BE2C (cell line): Measurements from ENCODE around the gene ARIH1.

ENCODE experiments used
- DNase-seq: peaks from one replicate; pipeline ENCODE4 v3.0.0-alpha.2; 2020
- H3K27me3 ChIP-seq: fragments of 250-450 bp; sonication (Bioruptor Pico); 2 replicates; pipeline ENCODE4 v1.5.1; 2020; ENCODE audit warnings: mild to moderate bottlenecking
- H3K36me3 ChIP-seq: fragments of 250-450 bp; sonication (Bioruptor Pico); 2 replicates; pipeline ENCODE4 v1.5.1; 2020; ENCODE audit warnings: mild to moderate bottlenecking
- H3K4me1 ChIP-seq: fragments of 250-450 bp; sonication (Bioruptor Pico); 2 replicates; pipeline ENCODE4 v1.5.1; 2020
- H3K4me3 ChIP-seq: 2 replicates; pipeline ENCODE4 v1.5.1; 2011; ENCODE audit warnings: low read depth, low read length
- H3K9me3 ChIP-seq: fragments of 250-450 bp; sonication (Bioruptor Pico); 2 replicates; pipeline ENCODE4 v1.5.1; 2020
- TF ChIP-seq, protein P1 (sequence below): IDR thresholded peaks from 2 replicates; pipeline ENCODE4 v1.5.1; 2012; ENCODE audit warnings: mild to moderate bottlenecking, low read depth, low read length

ARIH1 gene

DNA sequence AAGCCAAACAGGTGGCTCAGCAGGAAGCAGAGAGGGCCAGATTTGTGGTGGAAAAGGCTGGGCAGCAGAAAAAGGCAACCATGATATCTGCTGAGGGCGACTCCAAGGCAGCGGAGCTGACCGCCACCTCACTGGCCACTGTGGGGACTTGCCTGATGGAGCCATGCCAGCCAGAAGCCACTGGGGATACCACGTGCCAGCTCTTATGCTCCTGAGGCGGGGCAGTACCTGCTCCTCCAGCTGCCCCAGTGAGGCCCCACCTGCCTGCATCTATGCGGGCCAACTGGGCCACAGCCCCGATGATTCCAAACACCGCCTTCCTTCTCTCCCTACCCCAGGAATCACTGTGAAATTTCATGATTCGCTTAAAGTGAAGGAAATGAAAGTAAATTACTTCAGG, 22.9 kb upstream of the ARIH1 start:
- Histone ChIP-seq H3K4me1 (no peaks in the 10 kb centered on the region), H3K4me3 (no peak overlapping the region), H3K9me3 (no peaks in the 10 kb centered on the region), H3K27me3 (peaks cover 13% of the 10 kb centered on the region), H3K36me3 (no peaks in the 10 kb centered on the region)
- DNase-seq, result no peak
- TF ChIP-seq, protein P1, sequence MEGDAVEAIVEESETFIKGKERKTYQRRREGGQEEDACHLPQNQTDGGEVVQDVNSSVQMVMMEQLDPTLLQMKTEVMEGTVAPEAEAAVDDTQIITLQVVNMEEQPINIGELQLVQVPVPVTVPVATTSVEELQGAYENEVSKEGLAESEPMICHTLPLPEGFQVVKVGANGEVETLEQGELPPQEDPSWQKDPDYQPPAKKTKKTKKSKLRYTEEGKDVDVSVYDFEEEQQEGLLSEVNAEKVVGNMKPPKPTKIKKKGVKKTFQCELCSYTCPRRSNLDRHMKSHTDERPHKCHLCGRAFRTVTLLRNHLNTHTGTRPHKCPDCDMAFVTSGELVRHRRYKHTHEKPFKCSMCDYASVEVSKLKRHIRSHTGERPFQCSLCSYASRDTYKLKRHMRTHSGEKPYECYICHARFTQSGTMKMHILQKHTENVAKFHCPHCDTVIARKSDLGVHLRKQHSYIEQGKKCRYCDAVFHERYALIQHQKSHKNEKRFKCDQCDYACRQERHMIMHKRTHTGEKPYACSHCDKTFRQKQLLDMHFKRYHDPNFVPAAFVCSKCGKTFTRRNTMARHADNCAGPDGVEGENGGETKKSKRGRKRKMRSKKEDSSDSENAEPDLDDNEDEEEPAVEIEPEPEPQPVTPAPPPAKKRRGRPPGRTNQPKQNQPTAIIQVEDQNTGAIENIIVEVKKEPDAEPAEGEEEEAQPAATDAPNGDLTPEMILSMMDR, result no peak

DNA sequence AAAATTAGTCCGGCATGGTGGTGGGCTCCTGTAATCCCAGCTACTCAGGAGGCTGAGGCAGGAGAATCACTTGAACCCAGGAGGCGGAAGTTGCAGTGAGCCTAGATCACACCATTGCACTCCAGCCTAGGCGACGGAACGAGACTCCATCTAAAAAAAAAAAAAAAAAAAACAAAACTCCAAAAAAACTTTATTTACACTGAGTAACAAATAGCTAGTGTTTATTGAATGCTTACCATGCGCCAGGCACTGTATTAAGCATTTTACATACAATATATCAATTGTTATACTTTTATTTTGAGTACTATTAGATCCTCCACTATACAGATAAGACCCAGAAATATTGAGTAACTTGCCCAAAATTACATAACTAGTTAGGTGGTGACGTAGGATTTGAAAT, 17.4 kb upstream of the ARIH1 start:
- Histone ChIP-seq H3K4me3 (no peak overlapping the region), H3K4me1 (no peaks in the 10 kb centered on the region), H3K36me3 (no peaks in the 10 kb centered on the region), H3K27me3 (peaks cover 2% of the 10 kb centered on the region; the same call in 1 of the 2 replicates), H3K9me3 (no peaks in the 10 kb centered on the region)
- TF ChIP-seq, protein P1, result no peak
- no peak for DNase-seq

DNA sequence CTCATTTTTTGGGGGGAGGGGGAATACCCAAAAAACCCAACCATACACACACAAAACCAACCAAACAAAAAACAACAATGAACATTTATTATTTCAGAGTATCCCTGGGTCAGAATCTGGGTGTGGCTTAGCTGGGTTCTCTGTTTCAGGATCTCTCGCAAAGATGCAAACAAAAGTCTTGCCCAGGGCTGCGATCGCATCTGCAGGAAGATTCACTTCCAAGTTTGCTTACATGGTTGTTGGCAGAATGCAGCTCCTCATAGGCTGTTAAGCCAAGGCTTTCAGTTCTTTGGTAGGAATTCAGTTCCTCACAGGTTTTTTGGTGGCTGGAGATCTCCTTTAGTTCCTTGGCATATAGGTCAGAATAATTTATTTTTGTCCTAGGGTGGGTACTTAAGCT, 13.7 kb upstream of the ARIH1 start:
- Histone ChIP-seq H3K4me1 (no peaks in the 10 kb centered on the region), H3K4me3 (no peak overlapping the region), H3K27me3 (peaks cover 2% of the 10 kb centered on the region; the same call in 1 of the 2 replicates), H3K36me3 (no peaks in the 10 kb centered on the region), H3K9me3 (no peaks in the 10 kb centered on the region)
- TF ChIP-seq, protein P1, result no peak
- no peak for DNase-seq

DNA sequence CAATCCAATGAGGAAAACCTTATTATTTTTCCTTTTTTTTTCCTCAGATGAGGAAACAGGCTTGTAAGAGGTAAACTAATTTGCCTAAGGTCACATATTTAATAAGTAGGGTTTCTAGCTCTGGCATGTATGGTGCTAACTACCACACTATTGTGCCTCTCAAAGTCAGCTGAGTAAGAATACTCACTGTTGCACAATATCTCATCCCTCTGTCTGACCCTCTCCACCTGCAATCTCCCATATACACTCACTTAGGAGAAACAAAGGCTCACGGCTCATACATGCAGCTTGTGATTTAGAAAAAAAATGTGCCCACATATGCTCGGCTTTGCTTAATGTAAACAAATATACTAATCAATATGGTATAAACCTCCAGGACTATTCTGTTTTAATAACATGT, 10.4 kb upstream of the ARIH1 start:
- DNase-seq, result no peak
- H3K4me1 ChIP-seq, result no peaks in the 10 kb centered on the region
- TF ChIP-seq, protein P1, result no peak
- peaks cover 2% of the 10 kb centered on the region; the same call in 1 of the 2 replicates for H3K27me3 ChIP-seq
- no peak overlapping the region for H3K4me3 ChIP-seq
- H3K36me3 ChIP-seq, result no peaks in the 10 kb centered on the region
- H3K9me3 ChIP-seq, result no peaks in the 10 kb centered on the region

DNA sequence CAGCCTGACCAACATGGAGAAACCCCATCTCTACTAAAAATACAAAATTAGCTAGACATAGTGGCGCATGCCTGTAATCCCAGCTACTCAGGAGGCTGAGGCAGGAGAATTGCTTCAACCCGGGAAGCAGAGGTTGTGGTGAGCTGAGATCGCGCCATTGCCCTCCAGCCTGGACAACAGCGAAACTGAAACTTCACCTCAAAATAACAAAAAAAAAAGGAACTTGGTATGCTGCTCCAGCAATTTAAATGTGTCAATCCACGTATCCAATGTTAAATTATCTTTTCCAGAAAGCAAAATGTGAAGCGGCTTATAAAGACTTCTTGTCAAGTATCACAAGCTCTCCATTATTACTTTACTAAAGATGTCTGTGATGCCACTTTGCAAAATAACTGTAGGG, 9.9 kb upstream of the ARIH1 start:
- Histone ChIP-seq H3K36me3 (no peaks in the 10 kb centered on the region), H3K9me3 (no peaks in the 10 kb centered on the region), H3K27me3 (peaks cover 2% of the 10 kb centered on the region; the same call in 1 of the 2 replicates), H3K4me1 (no peaks in the 10 kb centered on the region), H3K4me3 (no peak overlapping the region)
- TF ChIP-seq, protein P1, result no peak
- DNase-seq, result no peak

DNA sequence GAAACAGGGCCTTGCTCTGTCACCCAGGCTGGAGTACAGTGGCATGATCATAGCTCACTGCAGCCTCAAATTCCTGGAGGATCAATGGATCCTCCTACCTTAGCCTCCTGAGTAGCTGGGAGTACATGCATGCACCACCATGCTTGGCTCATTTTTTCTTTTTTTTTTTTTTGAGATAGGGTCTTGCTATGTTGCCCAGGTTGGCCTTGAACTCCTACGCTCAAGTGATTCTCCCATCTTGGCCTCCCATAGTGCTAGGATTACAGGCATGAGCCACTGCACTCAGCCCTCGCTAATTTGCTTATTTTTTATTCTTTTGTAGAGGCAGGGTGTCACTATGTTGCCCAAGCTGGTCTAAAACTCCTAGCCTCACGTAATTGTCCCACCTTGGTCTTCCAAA, 6.0 kb upstream of the ARIH1 start:
- Histone ChIP-seq H3K4me3 (no peak overlapping the region), H3K4me1 (peaks cover 1% of the 10 kb centered on the region; the same call in 1 of the 2 replicates), H3K9me3 (no peaks in the 10 kb centered on the region), H3K27me3 (no peaks in the 10 kb centered on the region), H3K36me3 (no peaks in the 10 kb centered on the region)
- no peak for DNase-seq
- TF ChIP-seq, protein P1, result no peak
